IMR-90 (cell line): ENCODE data around the gene PSAP. TPM values are rescaled to one million over a fixed set of nuclear protein-coding genes. Genes with fewer than 3 reads are reported as not detected.

Experiments
- ATAC-seq: fragments of 200-7000 bp; cut with Tn5 transposase; 2 replicates; pipeline ENCODE4 v1.9.1; 2020; ENCODE audit warnings: low read depth, mild to moderate bottlenecking, moderate library complexity
- BruUV-seq: library from RNA; stranded (reverse); fragments of 400-500 nt; replicated peaks from 2 replicates; lab custom pipeline; 2021; lab: Mats Ljungman, UMichigan
- CTCF ChIA-PET: fragments of 300-600 bp; formaldehyde crosslinking; extraction: SDS; loops from one replicate; lab custom pipeline; 2021; ENCODE audit warnings: antibody characterized with exemption; lab: Yijun Ruan, JAX
- POLR2A ChIA-PET: fragments of 300-600 bp; sonication (Branson Sonifier 250); formaldehyde crosslinking; loops from one replicate; lab custom pipeline; 2022; ENCODE audit warnings: antibody characterized with exemption; ENCODE audit not compliant: unreplicated experiment; lab: Charles Lee
- DNase-seq: peaks from one replicate; pipeline ENCODE4 v3.0.0; 2013
- H2AFZ ChIP-seq: replicated peaks from 2 replicates; pipeline ENCODE3; 2013; ENCODE audit warnings: low read length, mild to moderate bottlenecking; ENCODE audit not compliant: poor library complexity
- H2AK5ac ChIP-seq: 2 replicates; pipeline ENCODE4 v1.6.1; 2013; ENCODE audit warnings: low read depth, low read length, inconsistent platforms
- H2AK9ac ChIP-seq: replicated peaks from 2 replicates; pipeline ENCODE3; 2013; ENCODE audit warnings: mild to moderate bottlenecking, low read depth, low read length, moderate library complexity; ENCODE audit not compliant: poor library complexity
- H2BK120ac ChIP-seq: 2 replicates; pipeline ENCODE4 v1.6.1; 2013; ENCODE audit warnings: low read depth, low read length, inconsistent platforms
- H2BK15ac ChIP-seq: 3 replicates; pipeline ENCODE4 v1.6.1; 2013; ENCODE audit warnings: low read depth, low read length, inconsistent platforms
- H2BK20ac ChIP-seq: 2 replicates; pipeline ENCODE4 v1.6.1; 2013; ENCODE audit warnings: low read depth, mild to moderate bottlenecking, inconsistent platforms, low read length, moderate library complexity
- H2BK5ac ChIP-seq: 2 replicates; pipeline ENCODE4 v1.6.1; 2013; ENCODE audit warnings: mild to moderate bottlenecking, low read depth, low read length, inconsistent platforms; ENCODE audit not compliant: poor library complexity, severe bottlenecking
- H3K14ac ChIP-seq: replicated peaks from 2 replicates; pipeline ENCODE4 v1.6.1; 2013; ENCODE audit warnings: low read depth, low read length, inconsistent platforms
- H3K18ac ChIP-seq: 2 replicates; pipeline ENCODE4 v1.6.1; 2013; ENCODE audit warnings: low read depth, low read length, control low read depth
- H3K23ac ChIP-seq: 2 replicates; pipeline ENCODE4 v1.6.1; 2013; ENCODE audit warnings: low read depth, low read length, inconsistent platforms
- H3K27ac ChIP-seq: 2 replicates; pipeline ENCODE4 v1.5.1; 2013; ENCODE audit warnings: mild to moderate bottlenecking, control low read depth, low read length; ENCODE audit not compliant: insufficient read depth
- H3K27me3 ChIP-seq: 2 replicates; pipeline ENCODE4 v1.6.1; 2013; ENCODE audit warnings: low read length; ENCODE audit not compliant: control insufficient read depth, insufficient read depth
- H3K36me3 ChIP-seq: 2 replicates; pipeline ENCODE4 v1.6.1; 2013; ENCODE audit warnings: low read length, mixed read lengths; ENCODE audit not compliant: control insufficient read depth, insufficient read depth
- H3K4ac ChIP-seq: 2 replicates; pipeline ENCODE4 v1.6.1; 2013; ENCODE audit warnings: low read depth, low read length, inconsistent platforms
- H3K4me1 ChIP-seq: 2 replicates; pipeline ENCODE4 v1.6.1; 2013; ENCODE audit warnings: low read length, mixed read lengths; ENCODE audit not compliant: control insufficient read depth, insufficient read depth
- H3K4me2 ChIP-seq: 2 replicates; pipeline ENCODE4 v1.6.1; 2013; ENCODE audit warnings: low read depth, mild to moderate bottlenecking, control low read depth, low read length, moderate library complexity
- H3K4me3 ChIP-seq: 2 replicates; pipeline ENCODE4 v1.5.1; 2013; ENCODE audit warnings: low read depth, mild to moderate bottlenecking, control low read depth, low read length, moderate library complexity; ENCODE audit not compliant: insufficient read depth
- H3K56ac ChIP-seq: 2 replicates; pipeline ENCODE4 v1.6.1; 2013; ENCODE audit warnings: low read length, inconsistent platforms; ENCODE audit not compliant: insufficient read depth; ENCODE audit errors: extremely low read depth
- H3K79me1 ChIP-seq, 2 experiments: 2 replicates each; pipeline ENCODE4 v1.6.1; 2013; ENCODE audit warnings: low read length in 2 of 2, inconsistent platforms in 1 of 2, low read depth in 1 of 2
- H3K9ac ChIP-seq: 2 replicates; pipeline ENCODE4 v1.6.1; 2013; ENCODE audit warnings: low read depth, low read length, control low read depth
- H3K9me1 ChIP-seq: 2 replicates; pipeline ENCODE4 v1.6.1; 2013; ENCODE audit warnings: low read length, inconsistent platforms; ENCODE audit not compliant: insufficient read depth
- H3K9me3 ChIP-seq: 2 replicates; pipeline ENCODE4 v1.6.1; 2013; ENCODE audit warnings: low read length; ENCODE audit not compliant: control insufficient read depth, insufficient read depth
- H4K20me1 ChIP-seq: 2 replicates; pipeline ENCODE4 v1.6.1; 2013; ENCODE audit warnings: low read length, inconsistent platforms; ENCODE audit not compliant: insufficient read depth
- H4K5ac ChIP-seq: 2 replicates; pipeline ENCODE4 v1.6.1; 2013; ENCODE audit warnings: mild to moderate bottlenecking, low read depth, low read length, control low read depth
- H4K8ac ChIP-seq, 2 experiments: 2 replicates each; pipeline ENCODE4 v1.6.1; 2013; ENCODE audit warnings: low read depth in 2 of 2, low read length in 2 of 2, control low read depth in 1 of 2, inconsistent platforms in 1 of 2
- H4K91ac ChIP-seq: 2 replicates; pipeline ENCODE4 v1.6.1; 2013; ENCODE audit warnings: low read depth, low read length, inconsistent platforms; ENCODE audit not compliant: insufficient read depth
- CEBPB ChIP-seq: IDR thresholded peaks from 2 replicates; pipeline ENCODE4 v1.6.1; 2012; ENCODE audit warnings: low read depth, low read length, improper control_type of control experiment
- RCOR1 ChIP-seq: IDR thresholded peaks from 2 replicates; pipeline ENCODE4 v1.6.1; 2012; ENCODE audit warnings: mild to moderate bottlenecking, low read length, improper control_type of control experiment; ENCODE audit not compliant: insufficient replicate concordance
- WGBS, 2 experiments: methylation state at CpG; one replicate each; pipeline versions ENCODE4 v1.1.5 to v1.1.7; 2013; ENCODE audit warnings: missing lambda C conversion rate in 2 of 2; ENCODE audit not compliant: insufficient read length in 1 of 2; ENCODE audit errors: extremely low coverage in 2 of 2; 5-methylcytosine and 5-hydroxymethylcytosine counted together
- dilution Hi-C: fragments of 300-500 bp; cut with HindIII; formaldehyde crosslinking; loops from one replicate; pipeline ENCODE4 v1.14.3; 2018; ENCODE audit warnings: low sequenced_read_pairs; ENCODE audit not compliant: unreplicated experiment
- in situ Hi-C: fragments of 300-500 bp; cut with MboI; formaldehyde crosslinking; loops from 3 replicates; pipeline ENCODE4 v1.14.3; 2019; ENCODE audit warnings: low sequenced_read_pairs, inconsistent platforms, mixed read lengths
- intact Hi-C: fragments of 100-400 bp; cut with micrococcal nuclease; formaldehyde crosslinking; loops from 2 replicates; pipeline ENCODE4 v1.10.0; 2022
- polyA plus RNA-seq, 3 experiments: library from polyadenylated mRNA; depleted of rRNA; stranded (reverse); fragments of >200 nt; gene quantifications; 2 replicates each; pipeline ENCODE4 v1.2.3, GENCODE V29; 2012; ENCODE audit warnings: low replicate concordance in 1 of 3
- total RNA-seq: library from RNA; depleted of rRNA; stranded (reverse); fragments of >200 nt; gene quantifications from 2 replicates; pipeline ENCODE4 v1.2.3, GENCODE V29; 2012

PSAP gene
- total and polyA plus RNA-seq, 2 of the 4 experiments (the other 2 are of a cell fraction), result 216 to 876 TPM

- Histone ChIP-seq H2BK15ac (no peak overlapping the region), H3K36me3 (no peaks in the 10 kb centered on the region), H3K4me2 (no peak overlapping the region), H3K9me3 (no peaks in the 10 kb centered on the region), H4K91ac (no peak overlapping the region), H3K79me1 (peaks cover 17 to 87% of the 10 kb centered on the region in 2 experiments), H3K9ac (no peak overlapping the region), H2AFZ (no peak overlapping the region), H2AK5ac (no peak overlapping the region), H3K4me3 (no peak overlapping the region), H3K56ac (no peak overlapping the region), H3K14ac (no peak overlapping the region), H2BK5ac (no peak overlapping the region), H3K23ac (no peak overlapping the region), H3K4ac (no peak overlapping the region), H3K4me1 (peaks cover 9% of the 10 kb centered on the region), H4K8ac (no peak overlapping the region), H3K9me1 (peaks cover 15% of the 10 kb centered on the region), H2BK20ac (no peak overlapping the region), H3K18ac (no peak overlapping the region), H3K27me3 (no peaks in the 10 kb centered on the region), H2AK9ac (no peak overlapping the region), H2BK120ac (no peak overlapping the region), H4K5ac (no peak overlapping the region), H4K20me1 (peaks cover 95% of the 10 kb centered on the region), H3K27ac (no peak overlapping the region)
- ChIA-PET CTCF (interaction anchor here (1.3 kb wide), 1 partner anchor 50 kb away, joined by 4 read pairs; no protein-coding TSS in a partner anchor), POLR2A (no interaction called here)
- in situ Hi-C loops (no loop called here), intact Hi-C loops (no loop called here), dilution Hi-C loops (no loop called here)
- TF ChIP-seq RCOR1 (no peak), CEBPB (peak; percentile 83)
- DNase-seq (peak; percentile 49), ATAC-seq (no peak)
- no TSS peak for BruUV-seq
- 87% methylated on average over 3 of the region's 11 CpGs; no CpG with 5 or more reads in 1 of the 2 experiments for WGBS, 2 experiments
These were observed 5.3 kb downstream of the PSAP start for GRCh38 chr10:71845410-71846405.
